WTC11 (cell line): Measurements from ENCODE around the gene CTNNA2. TPM values are rescaled to one million over a fixed set of nuclear protein-coding genes. Genes with fewer than 3 reads are reported as not detected.

Experiments used
- ATAC-seq: fragments of 200-7000 bp; cut with Tn5 transposase; 2 replicates; pipeline ENCODE4 v1.10.0; 2021; ENCODE audit warnings: mild to moderate bottlenecking, moderate library complexity
- CTCF ChIA-PET: fragments of 300-600 bp; sonication (Branson Sonifier 250); formaldehyde crosslinking; loops from one replicate; lab custom pipeline; 2021; ENCODE audit warnings: antibody characterized with exemption; lab: Charles Lee
- POLR2A ChIA-PET: fragments of 350-600 bp; sonication (Branson Sonifier 250); formaldehyde crosslinking; loops from one replicate; lab custom pipeline; 2021; ENCODE audit warnings: antibody characterized with exemption; lab: Charles Lee
- DNase-seq: peaks from one replicate; pipeline ENCODE4 v3.0.0; 2021; ENCODE audit warnings: low spot score
- H3K27ac Mint-ChIP-seq: 2 replicates; pipeline ENCODE4 v1.8.0; 2021; ENCODE audit warnings: mixed read lengths
- H3K27me3 Mint-ChIP-seq: 2 replicates; pipeline ENCODE4 v1.8.0; 2021; ENCODE audit warnings: low read depth, mild to moderate bottlenecking, moderate library complexity, mixed read lengths
- H3K36me3 Mint-ChIP-seq: 2 replicates; pipeline ENCODE4 v1.8.0; 2021; ENCODE audit warnings: mixed read lengths
- H3K4me1 Mint-ChIP-seq: 2 replicates; pipeline ENCODE4 v1.8.0; 2022; ENCODE audit warnings: mixed read lengths
- H3K4me3 Mint-ChIP-seq: 2 replicates; pipeline ENCODE4 v1.8.0; 2021; ENCODE audit warnings: mild to moderate bottlenecking, moderate library complexity, mixed read lengths
- H3K9me3 Mint-ChIP-seq: 2 replicates; pipeline ENCODE4 v1.8.0; 2021; ENCODE audit warnings: mixed read lengths
- CREB1 ChIP-seq: sonication (generic); formaldehyde crosslinking; IDR thresholded peaks from 2 replicates; pipeline ENCODE4 v1.8.0; 2023; ENCODE audit warnings: mild to moderate bottlenecking, missing genetic modification reagents
- IRF2 ChIP-seq: sonication (generic); formaldehyde crosslinking; IDR thresholded peaks from 2 replicates; pipeline ENCODE4 v1.8.0; 2022; ENCODE audit warnings: low read depth, missing genetic modification reagents, borderline replicate concordance
- KAT7 ChIP-seq: sonication (generic); formaldehyde crosslinking; IDR thresholded peaks from 2 replicates; pipeline ENCODE4 v1.8.1; 2023; ENCODE audit warnings: missing genetic modification reagents, mild to moderate bottlenecking, borderline replicate concordance
- MYBL2 ChIP-seq: sonication (generic); formaldehyde crosslinking; IDR thresholded peaks from 2 replicates; pipeline ENCODE4 v1.8.1; 2023; ENCODE audit warnings: mild to moderate bottlenecking, moderate library complexity, missing genetic modification reagents
- NR3C1 ChIP-seq: sonication (generic); formaldehyde crosslinking; conservative IDR thresholded peaks from 2 replicates; pipeline ENCODE4 v1.8.1; 2023; ENCODE audit warnings: low read depth, mild to moderate bottlenecking, missing genetic modification reagents
- OVOL2 ChIP-seq: fragments of 250-450 bp; sonication (Bioruptor Pico); IDR thresholded peaks from 2 replicates; pipeline ENCODE4 v1.9.0; 2021; ENCODE audit warnings: mild to moderate bottlenecking, borderline replicate concordance
- TCF7 ChIP-seq: sonication (generic); formaldehyde crosslinking; IDR thresholded peaks from 2 replicates; pipeline ENCODE4 v1.8.0; 2022; ENCODE audit warnings: mild to moderate bottlenecking, low read depth, missing genetic modification reagents, moderate library complexity
- TEAD4 ChIP-seq: sonication (generic); formaldehyde crosslinking; IDR thresholded peaks from 2 replicates; pipeline ENCODE4 v1.8.0; 2022; ENCODE audit warnings: mild to moderate bottlenecking, missing genetic modification reagents
- ZBTB21 ChIP-seq: sonication (generic); formaldehyde crosslinking; IDR thresholded peaks from 2 replicates; pipeline ENCODE4 v1.8.1; 2023; ENCODE audit warnings: mild to moderate bottlenecking, missing genetic modification reagents, borderline replicate concordance
- ZNF396 ChIP-seq: fragments of 250-450 bp; sonication (Bioruptor Pico); IDR thresholded peaks from 2 replicates; pipeline ENCODE4 v1.8.0; 2021; ENCODE audit warnings: mild to moderate bottlenecking, moderate library complexity, borderline replicate concordance
- total RNA-seq: library from RNA; stranded (reverse); gene quantifications from 3 replicates; pipeline ENCODE4 v1.2.3, GENCODE V29; 2021
- TF ChIP-seq, protein P1 (sequence below): sonication (generic); formaldehyde crosslinking; IDR thresholded peaks from 2 replicates; pipeline ENCODE4 v1.8.1; 2022; ENCODE audit warnings: mild to moderate bottlenecking, missing genetic modification reagents, moderate library complexity, borderline replicate concordance
- TF ChIP-seq, protein P2 (sequence below): fragments of 250-450 bp; sonication (Bioruptor Pico); conservative IDR thresholded peaks from 2 replicates; pipeline ENCODE4 v1.9.0; 2021; ENCODE audit warnings: mild to moderate bottlenecking
- TF ChIP-seq, protein P3 (sequence below): fragments of 250-450 bp; sonication (Bioruptor Pico); IDR thresholded peaks from 2 replicates; pipeline ENCODE4 v1.9.0; 2021; ENCODE audit warnings: moderate library complexity, mild to moderate bottlenecking, inconsistent platforms, borderline replicate concordance
- TF ChIP-seq, protein P4 (sequence below): sonication (generic); formaldehyde crosslinking; conservative IDR thresholded peaks from 2 replicates; pipeline ENCODE4 v1.8.1; 2022; ENCODE audit warnings: mild to moderate bottlenecking, missing genetic modification reagents
- TF ChIP-seq, protein P5 (sequence below): sonication (generic); formaldehyde crosslinking; IDR thresholded peaks from 2 replicates; pipeline ENCODE4 v1.8.1; 2023; ENCODE audit warnings: mild to moderate bottlenecking, moderate library complexity, missing genetic modification reagents
- TF ChIP-seq, protein P6 (sequence below): sonication (generic); formaldehyde crosslinking; IDR thresholded peaks from 2 replicates; pipeline ENCODE4 v1.8.1; 2022; ENCODE audit warnings: low read depth, mild to moderate bottlenecking, moderate library complexity, missing genetic modification reagents, borderline replicate concordance
- TF ChIP-seq, protein P7 (sequence below): sonication (generic); formaldehyde crosslinking; IDR thresholded peaks from 2 replicates; pipeline ENCODE4 v1.8.1; 2023; ENCODE audit warnings: mild to moderate bottlenecking, missing genetic modification reagents
- TF ChIP-seq, protein P8 (sequence below): sonication (generic); formaldehyde crosslinking; IDR thresholded peaks from 2 replicates; pipeline ENCODE4 v1.8.0; 2023; ENCODE audit warnings: missing genetic modification reagents
- TF ChIP-seq, protein P9 (sequence below): sonication (generic); formaldehyde crosslinking; IDR thresholded peaks from 2 replicates; pipeline ENCODE4 v1.8.1; 2022; ENCODE audit warnings: low read depth, missing genetic modification reagents, borderline replicate concordance

The CTNNA2 gene
- total RNA-seq, 1 experiment from 2014 or later, result 3.8 TPM

DNA sequence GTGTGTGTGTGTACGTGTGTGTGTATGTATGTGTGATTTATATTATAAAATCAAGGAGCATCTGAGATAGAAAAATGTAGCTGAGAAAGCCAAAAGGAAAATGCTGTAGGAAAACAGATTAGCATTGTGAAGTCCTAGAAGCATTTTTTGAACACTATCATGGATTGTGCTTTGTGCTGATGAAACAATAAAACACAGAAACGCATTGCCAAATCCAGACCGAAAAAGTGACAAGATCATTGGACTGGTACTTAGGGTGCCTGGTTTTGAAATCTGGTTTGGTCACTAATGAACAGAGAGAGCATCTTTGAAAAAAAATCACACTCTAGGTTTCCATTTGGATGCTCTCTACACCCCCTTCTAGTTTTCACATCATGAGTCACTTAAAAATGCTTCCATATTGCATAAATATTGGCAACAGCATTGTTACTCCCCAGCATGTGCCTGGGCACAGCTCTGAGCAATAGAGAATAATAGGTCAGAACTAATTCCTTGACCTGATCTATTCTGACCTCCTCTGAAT is 1006.3 kb downstream of the CTNNA2 start:
- H3K27ac Mint-ChIP-seq, result no peak overlapping the region
- H3K27me3 Mint-ChIP-seq, result no peaks in the 10 kb centered on the region; the same call in 1 of the 2 replicates
- TF ChIP-seq TCF7 (CRISPR knock-in tag) (no peak), OVOL2 (CRISPR knock-in tag) (no peak), ZBTB21 (CRISPR knock-in tag) (no peak)
- TF ChIP-seq, protein P1, sequence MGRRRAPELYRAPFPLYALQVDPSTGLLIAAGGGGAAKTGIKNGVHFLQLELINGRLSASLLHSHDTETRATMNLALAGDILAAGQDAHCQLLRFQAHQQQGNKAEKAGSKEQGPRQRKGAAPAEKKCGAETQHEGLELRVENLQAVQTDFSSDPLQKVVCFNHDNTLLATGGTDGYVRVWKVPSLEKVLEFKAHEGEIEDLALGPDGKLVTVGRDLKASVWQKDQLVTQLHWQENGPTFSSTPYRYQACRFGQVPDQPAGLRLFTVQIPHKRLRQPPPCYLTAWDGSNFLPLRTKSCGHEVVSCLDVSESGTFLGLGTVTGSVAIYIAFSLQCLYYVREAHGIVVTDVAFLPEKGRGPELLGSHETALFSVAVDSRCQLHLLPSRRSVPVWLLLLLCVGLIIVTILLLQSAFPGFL (CRISPR knock-in tag), result no peak
- TF ChIP-seq, protein P2, sequence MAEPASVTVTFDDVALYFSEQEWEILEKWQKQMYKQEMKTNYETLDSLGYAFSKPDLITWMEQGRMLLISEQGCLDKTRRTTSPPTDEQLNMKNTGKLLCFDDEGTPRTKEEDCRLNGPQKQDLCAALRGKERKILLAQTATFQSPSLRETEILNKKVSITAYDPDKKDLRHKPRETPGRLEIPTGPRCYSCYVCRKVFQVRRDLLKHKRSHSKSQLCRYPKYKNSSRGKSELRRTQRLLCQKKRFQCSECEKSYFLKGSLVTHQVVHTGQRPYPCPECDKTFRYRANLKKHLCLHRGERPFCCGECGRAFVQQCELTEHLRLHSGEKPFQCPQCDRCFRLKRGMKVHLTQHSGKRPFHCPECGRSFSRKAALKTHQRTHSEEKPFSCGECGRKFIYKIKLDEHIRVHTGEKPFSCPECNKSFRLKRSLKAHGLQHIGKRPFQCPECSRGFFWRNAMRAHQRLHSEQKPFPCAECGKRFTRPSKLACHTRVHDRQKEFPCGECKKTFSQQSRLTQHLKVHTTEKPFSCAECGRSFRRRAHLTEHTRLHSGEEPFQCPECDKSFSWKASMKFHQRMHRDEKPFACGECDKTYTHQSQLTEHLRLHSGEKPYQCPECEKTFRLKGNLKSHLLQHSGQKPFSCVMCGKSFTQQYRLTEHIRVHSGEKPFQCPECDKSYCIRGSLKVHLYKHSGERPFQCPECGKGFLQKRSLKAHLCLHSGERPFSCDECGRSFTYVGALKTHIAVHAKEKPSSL (CRISPR knock-in tag), result no peak
- TF ChIP-seq, all 79 proteins: peak for 0
- H3K36me3 Mint-ChIP-seq, result no peaks in the 10 kb centered on the region
- ChIA-PET POLR2A (no interaction called here), CTCF (no interaction called here)
- no peak overlapping the region for H3K4me3 Mint-ChIP-seq
- peaks cover 3% of the 10 kb centered on the region; the same call in 1 of the 2 replicates for H3K9me3 Mint-ChIP-seq
- peaks cover 4% of the 10 kb centered on the region for H3K4me1 Mint-ChIP-seq
- ATAC-seq (no peak), DNase-seq (no peak)

DNA sequence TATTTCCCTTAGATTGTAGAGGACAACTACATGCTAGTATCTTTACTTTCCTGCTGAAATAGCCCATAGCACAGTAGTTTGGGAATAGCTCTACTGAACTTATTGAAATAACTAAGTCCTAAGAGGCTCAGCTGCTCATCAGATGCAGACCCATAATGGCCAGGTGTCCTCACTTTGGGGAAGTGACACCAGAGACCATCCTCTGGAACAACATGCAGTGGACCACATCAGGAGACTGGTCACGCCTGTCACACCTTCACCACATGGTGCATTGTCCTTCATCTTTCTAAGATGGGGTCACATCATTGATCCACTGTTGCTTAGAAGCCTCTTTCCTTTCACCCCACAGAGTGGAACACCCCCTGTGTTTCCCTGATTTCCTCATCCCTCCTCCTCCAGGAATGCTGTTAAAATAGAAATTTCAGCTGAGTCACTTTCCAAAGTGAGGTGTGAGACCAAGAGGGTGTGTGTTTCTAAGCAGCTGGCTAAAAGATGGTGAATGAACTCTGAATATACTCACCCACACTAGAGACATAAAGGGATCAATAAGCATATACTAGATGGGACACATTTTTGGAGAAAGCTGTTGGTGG is 1006.9 kb downstream of the CTNNA2 start:
- ChIA-PET CTCF (no interaction called here), POLR2A (no interaction called here)
- Mint-ChIP-seq H3K9me3 (no peaks in the 10 kb centered on the region), H3K4me1 (peaks cover 4% of the 10 kb centered on the region), H3K27me3 (no peaks in the 10 kb centered on the region), H3K27ac (no peak overlapping the region), H3K4me3 (no peak overlapping the region), H3K36me3 (no peaks in the 10 kb centered on the region)
- ATAC-seq (no peak), DNase-seq (no peak)
- TF ChIP-seq KAT7, result no peak
- TF ChIP-seq, protein P3, sequence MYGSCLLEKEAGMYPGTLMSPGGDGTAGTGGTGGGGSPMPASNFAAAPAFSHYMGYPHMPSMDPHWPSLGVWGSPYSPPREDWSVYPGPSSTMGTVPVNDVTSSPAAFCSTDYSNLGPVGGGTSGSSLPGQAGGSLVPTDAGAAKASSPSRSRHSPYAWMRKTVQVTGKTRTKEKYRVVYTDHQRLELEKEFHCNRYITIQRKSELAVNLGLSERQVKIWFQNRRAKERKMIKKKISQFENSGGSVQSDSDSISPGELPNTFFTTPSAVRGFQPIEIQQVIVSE (CRISPR knock-in tag), result no peak
- TF ChIP-seq CREB1 (CRISPR knock-in tag), result no peak
- no peak for TF ChIP-seq MYBL2 (CRISPR knock-in tag)
- TF ChIP-seq, protein P4, sequence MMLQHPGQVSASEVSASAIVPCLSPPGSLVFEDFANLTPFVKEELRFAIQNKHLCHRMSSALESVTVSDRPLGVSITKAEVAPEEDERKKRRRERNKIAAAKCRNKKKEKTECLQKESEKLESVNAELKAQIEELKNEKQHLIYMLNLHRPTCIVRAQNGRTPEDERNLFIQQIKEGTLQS (CRISPR knock-in tag), result no peak
- TF ChIP-seq, protein P1 (CRISPR knock-in tag), result no peak
- TF ChIP-seq, protein P5, sequence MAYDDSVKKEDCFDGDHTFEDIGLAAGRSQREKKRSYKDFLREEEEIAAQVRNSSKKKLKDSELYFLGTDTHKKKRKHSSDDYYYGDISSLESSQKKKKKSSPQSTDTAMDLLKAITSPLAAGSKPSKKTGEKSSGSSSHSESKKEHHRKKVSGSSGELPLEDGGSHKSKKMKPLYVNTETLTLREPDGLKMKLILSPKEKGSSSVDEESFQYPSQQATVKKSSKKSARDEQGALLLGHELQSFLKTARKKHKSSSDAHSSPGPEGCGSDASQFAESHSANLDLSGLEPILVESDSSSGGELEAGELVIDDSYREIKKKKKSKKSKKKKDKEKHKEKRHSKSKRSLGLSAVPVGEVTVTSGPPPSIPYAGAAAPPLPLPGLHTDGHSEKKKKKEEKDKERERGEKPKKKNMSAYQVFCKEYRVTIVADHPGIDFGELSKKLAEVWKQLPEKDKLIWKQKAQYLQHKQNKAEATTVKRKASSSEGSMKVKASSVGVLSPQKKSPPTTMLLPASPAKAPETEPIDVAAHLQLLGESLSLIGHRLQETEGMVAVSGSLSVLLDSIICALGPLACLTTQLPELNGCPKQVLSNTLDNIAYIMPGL (CRISPR knock-in tag), result no peak
- no peak for TF ChIP-seq NR3C1 (CRISPR knock-in tag)
- TF ChIP-seq, protein P6, sequence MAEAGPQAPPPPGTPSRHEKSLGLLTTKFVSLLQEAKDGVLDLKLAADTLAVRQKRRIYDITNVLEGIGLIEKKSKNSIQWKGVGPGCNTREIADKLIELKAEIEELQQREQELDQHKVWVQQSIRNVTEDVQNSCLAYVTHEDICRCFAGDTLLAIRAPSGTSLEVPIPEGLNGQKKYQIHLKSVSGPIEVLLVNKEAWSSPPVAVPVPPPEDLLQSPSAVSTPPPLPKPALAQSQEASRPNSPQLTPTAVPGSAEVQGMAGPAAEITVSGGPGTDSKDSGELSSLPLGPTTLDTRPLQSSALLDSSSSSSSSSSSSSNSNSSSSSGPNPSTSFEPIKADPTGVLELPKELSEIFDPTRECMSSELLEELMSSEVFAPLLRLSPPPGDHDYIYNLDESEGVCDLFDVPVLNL (CRISPR knock-in tag), result no peak
- TF ChIP-seq ZNF396 (CRISPR knock-in tag), result no peak
- TF ChIP-seq, protein P7, sequence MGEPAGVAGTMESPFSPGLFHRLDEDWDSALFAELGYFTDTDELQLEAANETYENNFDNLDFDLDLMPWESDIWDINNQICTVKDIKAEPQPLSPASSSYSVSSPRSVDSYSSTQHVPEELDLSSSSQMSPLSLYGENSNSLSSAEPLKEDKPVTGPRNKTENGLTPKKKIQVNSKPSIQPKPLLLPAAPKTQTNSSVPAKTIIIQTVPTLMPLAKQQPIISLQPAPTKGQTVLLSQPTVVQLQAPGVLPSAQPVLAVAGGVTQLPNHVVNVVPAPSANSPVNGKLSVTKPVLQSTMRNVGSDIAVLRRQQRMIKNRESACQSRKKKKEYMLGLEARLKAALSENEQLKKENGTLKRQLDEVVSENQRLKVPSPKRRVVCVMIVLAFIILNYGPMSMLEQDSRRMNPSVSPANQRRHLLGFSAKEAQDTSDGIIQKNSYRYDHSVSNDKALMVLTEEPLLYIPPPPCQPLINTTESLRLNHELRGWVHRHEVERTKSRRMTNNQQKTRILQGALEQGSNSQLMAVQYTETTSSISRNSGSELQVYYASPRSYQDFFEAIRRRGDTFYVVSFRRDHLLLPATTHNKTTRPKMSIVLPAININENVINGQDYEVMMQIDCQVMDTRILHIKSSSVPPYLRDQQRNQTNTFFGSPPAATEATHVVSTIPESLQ (CRISPR knock-in tag), result no peak
- no peak for TF ChIP-seq IRF2
- TF ChIP-seq, protein P8, sequence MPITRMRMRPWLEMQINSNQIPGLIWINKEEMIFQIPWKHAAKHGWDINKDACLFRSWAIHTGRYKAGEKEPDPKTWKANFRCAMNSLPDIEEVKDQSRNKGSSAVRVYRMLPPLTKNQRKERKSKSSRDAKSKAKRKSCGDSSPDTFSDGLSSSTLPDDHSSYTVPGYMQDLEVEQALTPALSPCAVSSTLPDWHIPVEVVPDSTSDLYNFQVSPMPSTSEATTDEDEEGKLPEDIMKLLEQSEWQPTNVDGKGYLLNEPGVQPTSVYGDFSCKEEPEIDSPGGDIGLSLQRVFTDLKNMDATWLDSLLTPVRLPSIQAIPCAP, result no peak
- TF ChIP-seq, protein P9, sequence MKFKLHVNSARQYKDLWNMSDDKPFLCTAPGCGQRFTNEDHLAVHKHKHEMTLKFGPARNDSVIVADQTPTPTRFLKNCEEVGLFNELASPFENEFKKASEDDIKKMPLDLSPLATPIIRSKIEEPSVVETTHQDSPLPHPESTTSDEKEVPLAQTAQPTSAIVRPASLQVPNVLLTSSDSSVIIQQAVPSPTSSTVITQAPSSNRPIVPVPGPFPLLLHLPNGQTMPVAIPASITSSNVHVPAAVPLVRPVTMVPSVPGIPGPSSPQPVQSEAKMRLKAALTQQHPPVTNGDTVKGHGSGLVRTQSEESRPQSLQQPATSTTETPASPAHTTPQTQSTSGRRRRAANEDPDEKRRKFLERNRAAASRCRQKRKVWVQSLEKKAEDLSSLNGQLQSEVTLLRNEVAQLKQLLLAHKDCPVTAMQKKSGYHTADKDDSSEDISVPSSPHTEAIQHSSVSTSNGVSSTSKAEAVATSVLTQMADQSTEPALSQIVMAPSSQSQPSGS, result no peak
- no peak for TF ChIP-seq ZBTB21 (CRISPR knock-in tag)
- TF ChIP-seq TEAD4 (CRISPR knock-in tag), result no peak
